GM12873 (cell line): ENCODE measurements around the gene SEPTIN5.

Experiments
- CTCF ChIP-seq: IDR thresholded peaks from 2 replicates; pipeline ENCODE4 v1.5.1; 2012; ENCODE audit warnings: low read depth, mild to moderate bottlenecking, moderate library complexity, low read length, control low read depth; ENCODE audit not compliant: insufficient read depth; ENCODE audit errors: missing control alignments

SEPTIN5 gene

DNA sequence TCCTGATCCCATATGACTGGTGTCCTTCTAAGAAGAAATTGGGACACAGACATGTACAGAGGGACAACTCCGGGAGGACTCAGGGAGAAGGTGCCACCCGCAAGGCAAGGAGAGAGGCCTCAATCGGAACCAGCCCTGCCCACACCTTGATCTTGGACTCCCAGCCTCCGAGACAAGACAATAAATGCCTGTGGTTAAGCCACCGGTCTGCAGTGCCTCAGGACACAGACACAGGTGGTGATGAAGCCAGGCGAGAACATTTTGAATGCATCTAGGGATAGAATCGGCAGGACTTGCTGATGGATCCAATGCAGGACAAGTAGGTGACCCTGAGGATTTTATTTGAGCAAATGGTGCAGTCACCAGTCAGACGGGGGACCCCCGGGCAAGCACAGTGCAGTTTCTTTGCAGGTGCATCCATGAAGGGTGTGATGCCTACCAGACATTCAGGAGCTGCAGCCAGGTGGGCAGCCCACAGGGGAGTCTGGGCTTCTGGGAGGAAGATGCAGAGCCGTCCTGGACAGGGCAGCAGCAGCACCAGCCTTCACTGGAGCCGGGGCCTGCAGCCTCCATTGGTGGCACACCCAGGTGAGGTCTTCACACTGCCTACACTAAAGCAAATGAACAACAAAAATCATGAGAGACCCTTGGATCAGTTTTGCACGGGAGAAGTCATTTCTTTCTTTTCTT lies 20.2 kb upstream of the SEPTIN5 start:
- no peak for TF ChIP-seq CTCF

- no peak for TF ChIP-seq CTCF
These were observed 19.6 kb upstream of the SEPTIN5 start for GRCh38 chr22:19694696-19695095.

DNA sequence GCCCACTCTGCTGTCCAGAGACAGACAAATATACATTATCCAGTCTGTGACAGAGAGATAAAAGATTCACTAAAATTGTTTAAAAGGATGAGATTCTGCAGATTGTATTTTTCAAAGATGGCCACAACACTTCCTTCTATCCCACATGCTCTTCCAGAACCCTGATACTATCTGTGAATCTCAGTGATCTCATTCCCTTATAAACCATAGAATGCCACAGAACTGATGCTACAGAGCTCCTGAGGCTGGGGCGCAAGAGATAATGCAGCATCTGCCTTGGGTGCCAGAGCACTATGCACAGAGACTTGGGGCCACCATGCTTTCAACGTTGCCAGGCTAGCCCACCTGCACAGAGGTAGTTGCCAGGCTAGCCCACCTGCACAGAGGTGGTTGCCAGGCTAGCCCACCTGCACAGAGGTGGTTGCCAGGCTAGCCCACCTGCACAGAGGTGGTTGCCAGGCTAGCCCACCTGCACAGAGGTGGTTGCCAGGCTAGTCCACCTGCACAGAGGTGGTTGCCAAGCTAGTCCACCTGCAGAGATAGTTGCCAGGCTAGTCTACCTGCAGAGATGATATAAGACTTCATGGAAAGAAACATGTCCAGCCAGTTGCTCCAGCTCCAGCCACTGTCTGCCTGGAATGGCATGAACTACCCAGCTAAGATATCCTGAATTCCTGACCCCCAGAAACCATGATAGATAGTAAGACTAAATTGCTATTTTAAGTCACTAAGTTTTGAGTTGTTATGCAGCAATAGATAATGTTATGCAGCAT lies 17.6 kb upstream of the SEPTIN5 start:
- no peak for TF ChIP-seq CTCF

GRCh38 chr22:19700790-19701419 lies 13.4 kb upstream of the SEPTIN5 start:
- no peak for TF ChIP-seq CTCF

DNA sequence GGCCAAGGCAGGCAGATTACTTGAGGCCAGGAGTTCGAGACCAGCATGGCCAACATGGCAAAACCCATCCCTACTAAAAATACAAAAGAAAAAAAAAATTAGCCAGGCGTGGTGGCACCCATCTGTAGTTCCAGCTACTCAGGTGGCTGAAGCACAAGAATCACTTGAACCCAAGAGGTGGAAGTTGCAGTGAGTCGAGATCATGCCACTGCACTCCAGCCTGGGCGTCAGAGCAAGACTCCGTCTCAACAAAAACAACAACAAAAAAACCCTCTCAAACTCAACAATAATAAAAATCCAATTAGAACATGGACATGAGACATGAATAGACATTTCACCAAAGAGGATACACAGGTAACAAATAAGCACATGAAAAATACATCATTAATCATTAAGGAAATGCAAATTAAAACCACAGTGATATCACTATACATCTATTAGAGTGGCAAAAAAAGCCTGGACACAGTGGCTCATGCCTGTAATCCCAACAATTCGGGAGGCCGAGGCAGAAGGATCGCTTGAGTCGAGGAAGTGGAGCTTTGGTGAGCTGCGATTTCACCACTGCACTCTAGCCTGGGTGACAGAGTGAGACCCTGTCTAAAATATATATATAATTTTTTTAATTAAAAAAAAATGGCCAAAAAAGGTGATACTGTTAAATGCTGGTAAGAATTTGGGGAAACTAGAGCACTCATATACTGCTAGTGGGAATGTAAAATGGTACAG lies 12.7 kb upstream of the SEPTIN5 start:
- TF ChIP-seq CTCF, result no peak

GRCh38 chr22:19703869-19704268 lies 10.4 kb upstream of the SEPTIN5 start:
- TF ChIP-seq CTCF, result no peak
